Measurements from ENCODE around the gene PPP1R9A. TPM values are rescaled to one million over a fixed set of nuclear protein-coding genes. Genes with fewer than 3 reads are reported as not detected.

Gene PPP1R9A
- total RNA-seq, 1 experiment from 2014 or later: 13.5 TPM

DNA sequence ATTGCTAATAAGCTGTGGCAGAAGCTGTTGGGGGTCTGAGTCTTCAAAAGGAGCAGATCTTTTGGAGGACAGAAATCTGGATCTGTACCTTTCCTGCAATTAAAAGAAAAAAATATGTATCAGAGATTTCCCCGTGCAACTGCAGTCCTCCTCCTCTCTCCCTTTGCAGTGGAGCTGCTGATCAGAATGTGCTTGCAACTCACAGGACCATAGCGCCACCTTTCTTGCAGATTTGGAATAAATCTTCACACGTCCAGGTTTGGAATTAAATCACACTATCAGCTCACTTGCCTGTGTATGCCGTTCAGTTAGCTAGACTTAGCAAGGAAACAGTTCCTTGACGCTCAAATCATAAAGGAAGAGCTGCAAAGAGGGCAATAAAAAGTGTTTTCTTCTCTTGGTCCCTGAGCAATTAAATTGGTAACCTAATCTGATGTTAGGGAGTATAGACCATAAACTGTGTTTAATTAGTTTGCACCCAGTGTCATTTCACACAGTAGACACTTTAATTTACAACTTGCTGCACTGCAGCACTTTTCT is 339.5 kb downstream of the PPP1R9A start:
- ChIA-PET POLR2A (no interaction called here), CTCF (interaction anchor here (0.5 to 1.7 kb wide), 17 partner anchors 10 to 958 kb away, joined by 3 to 14 read pairs (median 4); partner anchors contain the start of gene COL1A2), RAD21 (ENCODE audit: low non-redundant PET in 1 of 2, low total read pairs in 2 of 2, uncharacterized antibody in 2 of 2, unreplicated experiment in 2 of 2) (interaction anchor here (0.9 to 1.0 kb wide), 2 partner anchors 797 to 798 kb away, joined by 3 to 8 read pairs; no protein-coding TSS in a partner anchor)
- no peaks in the 10 kb centered on the region for H3K27me3 ChIP-seq (ENCODE audit: insufficient read depth, low read length)
- peak; percentile 54 for DNase-seq (ENCODE audit: low read depth, low spot score)
- no peaks in the 10 kb centered on the region; a peak in 1 of 4 replicates for H3K4me1 ChIP-seq (ENCODE audit: control insufficient read depth in 1 of 2, insufficient read depth in 2 of 2, low read length in 2 of 2)
- H3K79me2 ChIP-seq (ENCODE audit: insufficient read depth, low read length): no peaks in the 10 kb centered on the region
- no peaks in the 10 kb centered on the region for H3K9me2 ChIP-seq (ENCODE audit: insufficient read depth)
- H2AFZ ChIP-seq (ENCODE audit: low read depth, low read length, poor library complexity, severe bottlenecking): no peak overlapping the region
- no peaks in the 10 kb centered on the region for H3K9me3 ChIP-seq (ENCODE audit: control insufficient read depth in 1 of 2, insufficient read depth in 1 of 2, low read depth in 1 of 2, low read length in 2 of 2)
- H3K9ac ChIP-seq (ENCODE audit: low read length): no peak overlapping the region
- no peak overlapping the region for H3K4me2 ChIP-seq (ENCODE audit: low read length)
- intact Hi-C loops (cut with micrococcal nuclease): loop anchor here (2.0 to 5.0 kb wide), 2 partner anchors 800 to 952 kb away; no protein-coding TSS in a partner anchor
- peak; percentile 44 to 77 (median 62); a peak in 5 of 6 replicates for TF ChIP-seq CTCF (IDR thresholded peaks at IDR 0.05 in 2 of 3, conservative IDR thresholded peaks at IDR 0.05 in 1 of 3; ENCODE audit: borderline replicate concordance in 1 of 3, insufficient read depth in 1 of 3, low read depth in 2 of 3, low read length in 2 of 3)
- TF ChIP-seq EZH2 (IDR thresholded peaks at IDR 0.05): no peak
- peak; percentile 81 for TF ChIP-seq RAD21 (IDR thresholded peaks at IDR 0.05; ENCODE audit: low read depth)
- no peaks in the 10 kb centered on the region for H4K20me1 ChIP-seq (ENCODE audit: insufficient read depth)
- no peak overlapping the region for H3K27ac ChIP-seq (ENCODE audit: low read depth, low read length)
- no peak overlapping the region for H3K4me3 ChIP-seq (replicated peaks in 1 of 2; ENCODE audit: low read depth in 1 of 2, low read length in 2 of 2)
- no peaks in the 10 kb centered on the region for H3K36me3 ChIP-seq (ENCODE audit: control insufficient read depth in 1 of 2, insufficient read depth in 2 of 2, low read length in 2 of 2)
- ATAC-seq: peak; percentile 86
- no TSS peak for BruUV-seq (replicated peaks)

DNA sequence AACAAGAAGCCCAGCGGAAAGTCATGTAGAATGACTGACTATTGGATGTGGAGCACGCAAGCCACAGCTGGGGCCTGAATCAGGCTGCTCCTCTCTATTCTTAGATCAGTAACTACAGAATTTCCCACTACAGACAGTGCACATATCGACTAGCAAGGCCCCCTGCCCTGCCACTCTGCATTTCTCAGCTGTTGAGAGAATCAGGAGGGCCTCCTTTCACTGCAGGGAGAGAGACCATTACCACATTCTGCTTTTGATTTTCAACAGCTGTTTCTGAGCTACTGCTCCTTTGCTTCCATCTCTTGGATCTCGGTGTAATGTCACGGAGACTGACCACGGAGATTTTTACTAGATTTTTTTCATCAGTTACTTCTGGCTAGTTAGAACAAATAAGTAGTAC is 343.2 kb downstream of the PPP1R9A start:
- ChIA-PET RAD21 (ENCODE audit: low non-redundant PET in 1 of 2, low total read pairs in 2 of 2, uncharacterized antibody in 2 of 2, unreplicated experiment in 2 of 2) (no interaction called here), POLR2A (no interaction called here), CTCF (interaction anchor here (1.5 kb wide), 1 partner anchor 961 kb away, joined by 3 read pairs; no protein-coding TSS in a partner anchor)
- intact Hi-C loops (cut with micrococcal nuclease): no loop called here
- Histone ChIP-seq H4K20me1 (ENCODE audit: insufficient read depth) (no peaks in the 10 kb centered on the region), H3K9me3 (ENCODE audit: control insufficient read depth in 1 of 2, insufficient read depth in 1 of 2, low read depth in 1 of 2, low read length in 2 of 2) (no peaks in the 10 kb centered on the region), H2AFZ (ENCODE audit: low read depth, low read length, poor library complexity, severe bottlenecking) (no peak overlapping the region), H3K9ac (ENCODE audit: low read length) (no peak overlapping the region), H3K4me3 (replicated peaks in 1 of 2; ENCODE audit: low read depth in 1 of 2, low read length in 2 of 2) (no peak overlapping the region), H3K4me1 (ENCODE audit: control insufficient read depth in 1 of 2, insufficient read depth in 2 of 2, low read length in 2 of 2) (no peaks in the 10 kb centered on the region; a peak in 1 of 4 replicates), H3K9me2 (ENCODE audit: insufficient read depth) (no peaks in the 10 kb centered on the region), H3K36me3 (ENCODE audit: control insufficient read depth in 1 of 2, insufficient read depth in 2 of 2, low read length in 2 of 2) (no peaks in the 10 kb centered on the region), H3K27ac (ENCODE audit: low read depth, low read length) (no peak overlapping the region), H3K4me2 (ENCODE audit: low read length) (no peak overlapping the region), H3K79me2 (ENCODE audit: insufficient read depth, low read length) (no peaks in the 10 kb centered on the region), H3K27me3 (ENCODE audit: insufficient read depth, low read length) (no peaks in the 10 kb centered on the region)
- DNase-seq (ENCODE audit: low read depth, low spot score) (no peak), ATAC-seq (no peak)
- TF ChIP-seq ZNF274 (IDR thresholded peaks at IDR 0.05; ENCODE audit: low read depth, low read length) (no peak), SP1 (IDR thresholded peaks at IDR 0.05; ENCODE audit: low read depth) (no peak), MAX (IDR thresholded peaks at IDR 0.05) (no peak), POLR2AphosphoS5 (IDR thresholded peaks at IDR 0.05; ENCODE audit: low read depth, low read length) (no peak), CBX3 (IDR thresholded peaks at IDR 0.05; ENCODE audit: low read depth) (no peak), YY1 (IDR thresholded peaks at IDR 0.05; ENCODE audit: extremely low read depth, insufficient replicate concordance, low read depth, low read length) (no peak), EZH2phosphoT487 (IDR thresholded peaks at IDR 0.05; ENCODE audit: borderline replicate concordance) (no peak), EGR1 (IDR thresholded peaks at IDR 0.05; ENCODE audit: low read depth) (no peak), ZFX (IDR thresholded peaks at IDR 0.05) (no peak), RAD21 (IDR thresholded peaks at IDR 0.05; ENCODE audit: low read depth) (no peak), EZH2 (IDR thresholded peaks at IDR 0.05) (no peak), SRF (IDR thresholded peaks at IDR 0.05; ENCODE audit: low read depth) (no peak)
- TF ChIP-seq, protein P1, sequence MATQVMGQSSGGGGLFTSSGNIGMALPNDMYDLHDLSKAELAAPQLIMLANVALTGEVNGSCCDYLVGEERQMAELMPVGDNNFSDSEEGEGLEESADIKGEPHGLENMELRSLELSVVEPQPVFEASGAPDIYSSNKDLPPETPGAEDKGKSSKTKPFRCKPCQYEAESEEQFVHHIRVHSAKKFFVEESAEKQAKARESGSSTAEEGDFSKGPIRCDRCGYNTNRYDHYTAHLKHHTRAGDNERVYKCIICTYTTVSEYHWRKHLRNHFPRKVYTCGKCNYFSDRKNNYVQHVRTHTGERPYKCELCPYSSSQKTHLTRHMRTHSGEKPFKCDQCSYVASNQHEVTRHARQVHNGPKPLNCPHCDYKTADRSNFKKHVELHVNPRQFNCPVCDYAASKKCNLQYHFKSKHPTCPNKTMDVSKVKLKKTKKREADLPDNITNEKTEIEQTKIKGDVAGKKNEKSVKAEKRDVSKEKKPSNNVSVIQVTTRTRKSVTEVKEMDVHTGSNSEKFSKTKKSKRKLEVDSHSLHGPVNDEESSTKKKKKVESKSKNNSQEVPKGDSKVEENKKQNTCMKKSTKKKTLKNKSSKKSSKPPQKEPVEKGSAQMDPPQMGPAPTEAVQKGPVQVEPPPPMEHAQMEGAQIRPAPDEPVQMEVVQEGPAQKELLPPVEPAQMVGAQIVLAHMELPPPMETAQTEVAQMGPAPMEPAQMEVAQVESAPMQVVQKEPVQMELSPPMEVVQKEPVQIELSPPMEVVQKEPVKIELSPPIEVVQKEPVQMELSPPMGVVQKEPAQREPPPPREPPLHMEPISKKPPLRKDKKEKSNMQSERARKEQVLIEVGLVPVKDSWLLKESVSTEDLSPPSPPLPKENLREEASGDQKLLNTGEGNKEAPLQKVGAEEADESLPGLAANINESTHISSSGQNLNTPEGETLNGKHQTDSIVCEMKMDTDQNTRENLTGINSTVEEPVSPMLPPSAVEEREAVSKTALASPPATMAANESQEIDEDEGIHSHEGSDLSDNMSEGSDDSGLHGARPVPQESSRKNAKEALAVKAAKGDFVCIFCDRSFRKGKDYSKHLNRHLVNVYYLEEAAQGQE (IDR thresholded peaks at IDR 0.05; ENCODE audit: low read depth): no peak
- BruUV-seq (replicated peaks): no TSS peak
